Vagina (tissue), 2 donors: Measurements from ENCODE around the gene UBE2Z. TPM values are rescaled to one million over a fixed set of nuclear protein-coding genes. Genes with fewer than 3 reads are reported as not detected.

Source experiments
- DNase-seq, 2 donors: peaks; one replicate each; pipeline ENCODE4 v3.0.0-alpha.2; 2017; ENCODE audit errors: extremely low spot score in 2 of 2
- H3K27ac ChIP-seq: fragments of 200-600 bp; sonication (generic); one replicate; pipeline ENCODE4 v1.5.1; 2019
- H3K27me3 ChIP-seq: fragments of 200-600 bp; sonication (generic); one replicate; pipeline ENCODE4 v1.5.1; 2019
- H3K36me3 ChIP-seq, 2 donors: fragments of 200-600 bp; sonication (generic); one replicate each; pipeline ENCODE4 v1.5.1; 2017 to 2019
- H3K4me1 ChIP-seq: fragments of 200-600 bp; sonication (generic); one replicate; pipeline ENCODE4 v1.5.1; 2019
- H3K4me3 ChIP-seq, 2 donors: fragments of 200-600 bp; sonication (generic); 1 replicate in 1 of 2; 2 replicates in 1 of 2; pipeline ENCODE4 v1.5.1; 2016 to 2019
- H3K9me3 ChIP-seq: fragments of 200-600 bp; sonication (generic); one replicate; pipeline ENCODE4 v1.5.1; 2019
- POLR2A ChIP-seq, 2 donors: fragments of 450-650 bp; IDR thresholded peaks; one replicate each; pipeline ENCODE4 v1.6.1; 2017; ENCODE audit warnings: antibody characterized with exemption in 2 of 2, mild to moderate bottlenecking in 2 of 2, moderate library complexity in 2 of 2
- POLR2AphosphoS5 ChIP-seq, 2 donors: sonication (generic); formaldehyde crosslinking; IDR thresholded peaks; one replicate each; pipeline ENCODE4 v1.9.0; 2017; ENCODE audit warnings: antibody characterized with exemption in 2 of 2, mild to moderate bottlenecking in 2 of 2, low read depth in 1 of 2; ENCODE audit not compliant: insufficient read depth in 1 of 2
- intact Hi-C: fragments of 100-400 bp; cut with DNase I; formaldehyde crosslinking; loops from one replicate; pipeline ENCODE4 v1.15.1; 2023
- total RNA-seq: library from RNA; depleted of rRNA; stranded (reverse); fragments of >200 nt; gene quantifications from one replicate; pipeline ENCODE4 v1.2.3, GENCODE V29; 2016
- TF ChIP-seq, protein P1 (sequence below), 3 experiments: fragments of 450-650 bp in 2 of 3; fragments of 200-600 bp in 1 of 3; sonication (generic) in 1 of 3; IDR thresholded peaks; one replicate each; pipeline ENCODE4 v1.5.1; 2017 to 2019; ENCODE audit warnings: antibody characterized with exemption in 3 of 3, mild to moderate bottlenecking in 2 of 3, moderate library complexity in 2 of 3

UBE2Z gene
- total RNA-seq, 1 donor from 2014 or later, result 67.3 TPM

DNA sequence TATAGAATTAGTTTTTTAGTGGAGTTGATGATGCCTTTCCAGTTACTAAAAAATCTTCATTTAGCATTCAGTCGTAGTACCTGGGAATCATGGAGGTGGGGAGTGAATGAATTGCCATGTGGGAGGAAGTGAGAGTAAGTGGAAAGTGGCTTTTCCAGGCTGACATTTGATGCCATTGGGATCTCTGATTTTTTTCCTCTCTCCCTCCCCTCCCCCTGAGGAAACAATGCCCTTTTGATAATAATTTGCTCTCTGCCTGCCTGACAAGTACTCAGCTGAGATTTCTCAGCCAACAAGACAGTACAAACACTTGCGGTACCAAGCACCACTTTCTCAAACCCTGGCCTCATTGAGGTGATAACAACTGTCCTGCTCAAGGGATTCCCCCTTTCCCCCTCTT is 2.2 kb downstream of the UBE2Z start:
- TF ChIP-seq POLR2A (IDR thresholded peaks at IDR 0.05) (no peak), POLR2AphosphoS5 (IDR thresholded peaks at IDR 0.05; ENCODE audit: insufficient read depth in 1 of 2, low read depth in 1 of 2) (no peak)
- TF ChIP-seq, protein P1, sequence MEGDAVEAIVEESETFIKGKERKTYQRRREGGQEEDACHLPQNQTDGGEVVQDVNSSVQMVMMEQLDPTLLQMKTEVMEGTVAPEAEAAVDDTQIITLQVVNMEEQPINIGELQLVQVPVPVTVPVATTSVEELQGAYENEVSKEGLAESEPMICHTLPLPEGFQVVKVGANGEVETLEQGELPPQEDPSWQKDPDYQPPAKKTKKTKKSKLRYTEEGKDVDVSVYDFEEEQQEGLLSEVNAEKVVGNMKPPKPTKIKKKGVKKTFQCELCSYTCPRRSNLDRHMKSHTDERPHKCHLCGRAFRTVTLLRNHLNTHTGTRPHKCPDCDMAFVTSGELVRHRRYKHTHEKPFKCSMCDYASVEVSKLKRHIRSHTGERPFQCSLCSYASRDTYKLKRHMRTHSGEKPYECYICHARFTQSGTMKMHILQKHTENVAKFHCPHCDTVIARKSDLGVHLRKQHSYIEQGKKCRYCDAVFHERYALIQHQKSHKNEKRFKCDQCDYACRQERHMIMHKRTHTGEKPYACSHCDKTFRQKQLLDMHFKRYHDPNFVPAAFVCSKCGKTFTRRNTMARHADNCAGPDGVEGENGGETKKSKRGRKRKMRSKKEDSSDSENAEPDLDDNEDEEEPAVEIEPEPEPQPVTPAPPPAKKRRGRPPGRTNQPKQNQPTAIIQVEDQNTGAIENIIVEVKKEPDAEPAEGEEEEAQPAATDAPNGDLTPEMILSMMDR (IDR thresholded peaks at IDR 0.05), result no peak
- H3K27ac ChIP-seq, result no peak overlapping the region

DNA sequence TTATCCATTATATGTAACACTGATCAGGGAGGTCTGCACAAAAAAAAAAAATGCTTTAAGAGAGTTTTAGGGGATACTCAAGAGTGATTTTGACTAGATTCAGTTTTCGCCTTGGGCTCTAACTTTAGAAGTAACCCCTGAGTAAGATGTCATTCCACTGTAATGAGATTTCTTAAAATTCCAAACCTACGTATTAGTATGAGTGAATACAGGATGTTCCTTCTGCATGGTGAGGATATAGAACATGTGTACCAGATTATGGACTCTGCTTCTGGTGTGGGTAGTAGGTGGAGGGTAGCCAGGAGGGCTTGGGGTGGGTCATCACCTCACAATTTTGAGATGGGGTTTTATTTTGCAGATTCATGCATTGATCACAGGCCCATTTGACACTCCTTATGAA is 4.3 kb downstream of the UBE2Z start:
- DNase-seq, result no peak
- Histone ChIP-seq H3K27ac (no peak overlapping the region), H3K27me3 (no peaks in the 10 kb centered on the region), H3K9me3 (no peaks in the 10 kb centered on the region), H3K4me3 (no peak overlapping the region), H3K36me3 (peaks cover 2 to 21% of the 10 kb centered on the region in 2 donors), H3K4me1 (peaks cover 52% of the 10 kb centered on the region)
- intact Hi-C loops, result no loop called here
- TF ChIP-seq POLR2AphosphoS5 (IDR thresholded peaks at IDR 0.05; ENCODE audit: insufficient read depth in 1 of 2, low read depth in 1 of 2) (no peak), POLR2A (IDR thresholded peaks at IDR 0.05) (no peak)
- TF ChIP-seq, protein P1 (IDR thresholded peaks at IDR 0.05), result no peak

More for the DNA sequence above, 2.2 kb downstream of the UBE2Z start:
- DNase-seq, result no peak
- no peak overlapping the region for H3K4me3 ChIP-seq
- no peaks in the 10 kb centered on the region for H3K27me3 ChIP-seq
- no peaks in the 10 kb centered on the region for H3K9me3 ChIP-seq
- intact Hi-C loops, result no loop called here
- H3K36me3 ChIP-seq, result peaks cover 0 to 8% of the 10 kb centered on the region in 2 donors
- peaks cover 48% of the 10 kb centered on the region for H3K4me1 ChIP-seq

DNA sequence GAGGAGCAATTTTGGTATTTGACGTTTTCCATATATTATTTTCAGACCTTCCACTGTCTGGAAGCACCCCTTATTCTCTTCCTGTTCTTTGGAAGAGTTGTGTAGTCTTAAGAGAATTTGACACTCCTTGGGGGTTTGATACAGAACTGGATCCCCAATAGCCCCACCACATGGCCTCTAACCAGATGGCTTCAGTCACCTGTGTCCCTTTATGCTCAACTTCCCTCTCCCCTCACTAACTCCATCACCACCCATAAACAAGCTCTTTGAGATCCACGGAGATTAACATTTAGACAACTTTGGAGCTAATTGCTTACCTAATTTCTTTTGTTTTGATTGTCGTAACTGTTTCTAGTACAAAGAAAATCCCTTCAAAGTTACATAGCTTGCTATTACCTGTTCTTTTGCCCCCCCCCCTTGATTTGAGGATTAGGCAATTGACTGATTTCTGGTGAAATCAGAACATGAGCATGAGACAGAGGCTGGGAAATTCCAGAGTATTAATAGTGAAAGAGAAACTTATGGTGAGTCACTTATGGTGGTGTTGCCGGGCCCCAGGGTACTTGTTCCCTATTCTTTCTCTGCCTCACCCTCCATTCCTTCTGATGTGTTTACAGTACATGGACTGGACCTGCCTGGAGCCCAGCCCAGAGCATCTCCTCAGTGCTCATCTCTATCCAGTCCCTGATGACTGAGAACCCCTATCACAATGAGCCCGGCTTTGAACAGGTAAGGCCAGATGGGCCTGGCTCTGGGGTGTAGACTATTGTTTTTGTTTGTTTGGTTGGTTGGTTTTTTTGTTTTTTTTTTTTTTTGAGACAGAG is 7.5 kb downstream of the UBE2Z start:
- no peak overlapping the region for H3K4me3 ChIP-seq
- no peaks in the 10 kb centered on the region for H3K27me3 ChIP-seq
- intact Hi-C loops, result no loop called here
- TF ChIP-seq, protein P1 (IDR thresholded peaks at IDR 0.05), result no peak
- TF ChIP-seq POLR2A (IDR thresholded peaks at IDR 0.05) (no peak), POLR2AphosphoS5 (IDR thresholded peaks at IDR 0.05; ENCODE audit: insufficient read depth in 1 of 2, low read depth in 1 of 2) (peak in 1 of 2 donors; percentile 60)
- peaks cover 31% of the 10 kb centered on the region for H3K4me1 ChIP-seq
- H3K9me3 ChIP-seq, result no peaks in the 10 kb centered on the region
- DNase-seq, result no peak
- peaks cover 7 to 48% of the 10 kb centered on the region in 2 donors for H3K36me3 ChIP-seq
- H3K27ac ChIP-seq, result peak overlapping the region; percentile 47

DNA sequence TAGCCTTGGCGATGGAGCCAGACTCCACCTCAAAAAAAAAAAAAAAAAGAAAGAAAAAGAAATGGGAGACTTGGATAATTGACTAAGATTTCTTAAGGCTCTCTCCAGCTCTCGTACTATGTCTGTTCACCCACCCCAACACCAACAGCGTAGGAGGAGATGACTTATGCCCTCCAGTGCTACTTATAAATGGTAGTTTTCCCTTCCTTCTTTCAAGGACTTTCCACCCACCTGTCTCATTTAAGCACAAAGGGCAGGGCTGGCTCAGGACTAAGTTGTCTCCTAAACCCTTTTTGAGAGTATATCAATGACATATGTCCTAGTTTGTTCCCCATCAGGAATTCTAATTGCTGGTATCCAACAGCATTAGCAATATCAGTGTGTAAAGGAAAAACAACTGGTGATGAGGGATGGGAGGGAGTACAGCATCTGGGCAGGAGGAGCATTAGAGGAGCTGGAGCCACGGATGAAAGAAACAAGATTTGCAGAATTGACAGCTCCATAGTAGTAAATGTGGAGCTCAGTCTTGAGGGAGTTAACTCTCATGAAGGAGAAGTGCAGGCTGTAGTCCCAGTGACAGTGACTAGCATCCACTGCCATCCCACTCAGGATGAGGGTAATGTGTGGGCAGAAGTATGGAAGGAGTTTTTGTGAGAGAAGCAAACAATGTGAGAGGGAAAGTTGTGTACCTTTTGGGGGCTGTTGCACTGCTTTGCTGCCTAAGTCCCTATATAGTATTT is 17.2 kb downstream of the UBE2Z start:
- no peaks in the 10 kb centered on the region for H3K4me1 ChIP-seq
- no peaks in the 10 kb centered on the region for H3K27me3 ChIP-seq
- H3K27ac ChIP-seq, result no peak overlapping the region
- no peak for DNase-seq
- intact Hi-C loops, result no loop called here
- TF ChIP-seq POLR2A (IDR thresholded peaks at IDR 0.05) (no peak), POLR2AphosphoS5 (IDR thresholded peaks at IDR 0.05; ENCODE audit: insufficient read depth in 1 of 2, low read depth in 1 of 2) (no peak)
- TF ChIP-seq, protein P1 (IDR thresholded peaks at IDR 0.05), result no peak
- H3K4me3 ChIP-seq, result no peak overlapping the region
- no peaks in the 10 kb centered on the region for H3K9me3 ChIP-seq
- H3K36me3 ChIP-seq, result peaks cover 0 to 90% of the 10 kb centered on the region in 2 donors
